Measurements from ENCODE around the gene LETM1. TPM values are rescaled to one million over a fixed set of nuclear protein-coding genes. Genes with fewer than 3 reads are reported as not detected.

LETM1 gene
- total and polyA plus RNA-seq, 4 donors, result 6.8 to 25.6 (median 18.9) TPM

DNA sequence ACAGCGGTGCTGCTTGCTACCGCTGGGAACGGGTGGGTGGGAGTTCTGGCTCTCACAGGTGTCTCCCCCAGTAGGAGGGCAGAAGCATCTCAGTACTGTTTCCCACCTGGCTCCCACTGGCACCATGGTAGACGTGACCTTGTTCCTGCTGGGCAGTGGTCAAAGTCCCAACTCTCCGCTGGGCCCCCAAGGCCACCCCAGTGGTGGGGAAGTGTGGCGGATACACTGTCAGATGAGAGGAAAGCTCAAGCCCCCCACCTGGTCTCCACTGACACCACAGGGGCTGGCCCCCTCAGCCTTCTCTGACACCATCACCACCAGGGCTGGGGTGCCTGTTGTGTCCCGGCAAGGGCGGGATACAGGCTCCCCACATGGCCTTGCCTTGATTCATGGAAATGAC is 24.6 kb downstream of the LETM1 start:
- DNase-seq, result no peak
- no peak for ATAC-seq (ENCODE audit: low FRiP score)
- no peak overlapping the region for H3K4me3 ChIP-seq (ENCODE audit: low read length in 2 of 2)
- no peaks in the 10 kb centered on the region for H3K4me1 ChIP-seq (ENCODE audit: control insufficient read depth in 1 of 2, insufficient read depth in 2 of 2, low read length in 2 of 2)
- peaks cover 7 to 18% of the 10 kb centered on the region in 2 donors for H3K36me3 ChIP-seq (ENCODE audit: control insufficient read depth in 1 of 2, insufficient read depth in 2 of 2, low read length in 1 of 2)
- intact Hi-C loops (cut with DNase I), result no loop called here
- no peaks in the 10 kb centered on the region for H3K9me3 ChIP-seq (ENCODE audit: control insufficient read depth, low read length)
- 94 to 97% methylated on average over 8 of the region's 8 CpGs for WGBS, 2 donors
- H3K27me3 ChIP-seq (ENCODE audit: control insufficient read depth in 1 of 2, insufficient read depth in 2 of 2, low read length in 1 of 2), result no peaks in the 10 kb centered on the region
- H3K27ac ChIP-seq (ENCODE audit: low read depth in 1 of 2, low read length in 2 of 2), result no peak overlapping the region

DNA sequence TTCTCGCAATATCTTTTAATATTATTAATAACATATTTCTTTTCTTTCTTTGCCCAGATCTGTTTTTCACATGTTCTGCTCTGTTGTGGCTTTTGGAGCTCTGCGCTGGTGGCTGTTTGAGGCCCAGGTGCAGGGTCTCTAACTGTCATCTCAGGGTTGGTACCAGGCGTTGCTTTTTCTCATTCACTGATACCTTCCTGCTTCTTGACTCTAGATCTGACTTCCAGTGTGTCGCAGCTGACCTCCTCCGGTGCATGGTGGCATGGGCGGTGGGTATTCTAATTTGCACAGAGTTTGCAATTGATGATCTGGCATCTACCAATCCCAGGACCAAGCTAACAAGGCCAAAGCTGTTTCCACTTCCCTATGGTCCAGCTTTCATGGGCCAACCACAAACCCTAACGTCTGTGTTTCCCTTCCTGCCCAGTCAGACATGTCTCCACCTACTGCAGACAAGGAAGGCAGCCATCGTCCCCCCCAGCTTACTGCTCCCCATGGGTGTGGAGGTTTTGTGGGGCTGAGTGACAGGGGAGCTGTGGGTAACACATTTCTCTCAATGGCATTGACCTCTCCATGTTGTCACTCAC is 25.2 kb downstream of the LETM1 start:
- Histone ChIP-seq H3K36me3 (ENCODE audit: control insufficient read depth in 1 of 2, insufficient read depth in 2 of 2, low read length in 1 of 2) (peaks cover 7 to 20% of the 10 kb centered on the region in 2 donors), H3K4me1 (ENCODE audit: control insufficient read depth in 1 of 2, insufficient read depth in 2 of 2, low read length in 2 of 2) (no peaks in the 10 kb centered on the region)
- DNase-seq, result no peak

DNA sequence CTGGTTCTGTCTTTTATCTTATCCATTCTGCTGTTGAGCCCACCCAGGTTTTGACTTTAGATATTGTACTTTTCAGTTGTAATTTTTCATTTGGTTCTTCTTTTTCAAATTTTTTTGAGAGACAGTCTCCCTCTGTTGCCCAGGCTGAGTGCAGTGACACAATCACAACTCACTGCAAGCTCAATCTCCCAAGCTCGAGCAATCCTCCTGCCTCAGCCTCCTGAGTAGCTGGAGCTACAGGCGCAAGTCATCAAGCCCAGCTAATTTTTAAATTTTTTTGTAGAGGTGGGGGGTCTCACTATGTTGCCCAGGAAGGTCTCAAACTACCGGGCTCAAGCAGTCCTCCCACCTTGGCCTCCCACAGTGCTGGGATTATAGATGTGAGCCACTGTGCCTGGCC is 25.7 kb downstream of the LETM1 start:
- ATAC-seq (ENCODE audit: low FRiP score) (no peak), DNase-seq (no peak)
- Histone ChIP-seq H3K27ac (ENCODE audit: low read depth in 1 of 2, low read length in 2 of 2) (no peak overlapping the region), H3K36me3 (ENCODE audit: control insufficient read depth in 1 of 2, insufficient read depth in 2 of 2, low read length in 1 of 2) (peaks cover 7 to 21% of the 10 kb centered on the region in 2 donors), H3K27me3 (ENCODE audit: control insufficient read depth in 1 of 2, insufficient read depth in 2 of 2, low read length in 1 of 2) (no peaks in the 10 kb centered on the region), H3K4me1 (ENCODE audit: control insufficient read depth in 1 of 2, insufficient read depth in 2 of 2, low read length in 2 of 2) (no peaks in the 10 kb centered on the region), H3K4me3 (ENCODE audit: low read length in 2 of 2) (no peak overlapping the region), H3K9me3 (ENCODE audit: control insufficient read depth, low read length) (no peaks in the 10 kb centered on the region)
- intact Hi-C loops (cut with DNase I), result no loop called here
- WGBS, 2 donors, result 95% methylated on average over 3 of the region's 3 CpGs

More for the DNA sequence above, 25.2 kb downstream of the LETM1 start:
- Histone ChIP-seq H3K9me3 (ENCODE audit: control insufficient read depth, low read length) (no peaks in the 10 kb centered on the region), H3K27me3 (ENCODE audit: control insufficient read depth in 1 of 2, insufficient read depth in 2 of 2, low read length in 1 of 2) (no peaks in the 10 kb centered on the region), H3K4me3 (ENCODE audit: low read length in 2 of 2) (no peak overlapping the region), H3K27ac (ENCODE audit: low read depth in 1 of 2, low read length in 2 of 2) (no peak overlapping the region)
- intact Hi-C loops (cut with DNase I), result no loop called here
- 87 to 90% methylated on average over 8 of the region's 8 CpGs for WGBS, 2 donors
- no peak for ATAC-seq (ENCODE audit: low FRiP score)

DNA sequence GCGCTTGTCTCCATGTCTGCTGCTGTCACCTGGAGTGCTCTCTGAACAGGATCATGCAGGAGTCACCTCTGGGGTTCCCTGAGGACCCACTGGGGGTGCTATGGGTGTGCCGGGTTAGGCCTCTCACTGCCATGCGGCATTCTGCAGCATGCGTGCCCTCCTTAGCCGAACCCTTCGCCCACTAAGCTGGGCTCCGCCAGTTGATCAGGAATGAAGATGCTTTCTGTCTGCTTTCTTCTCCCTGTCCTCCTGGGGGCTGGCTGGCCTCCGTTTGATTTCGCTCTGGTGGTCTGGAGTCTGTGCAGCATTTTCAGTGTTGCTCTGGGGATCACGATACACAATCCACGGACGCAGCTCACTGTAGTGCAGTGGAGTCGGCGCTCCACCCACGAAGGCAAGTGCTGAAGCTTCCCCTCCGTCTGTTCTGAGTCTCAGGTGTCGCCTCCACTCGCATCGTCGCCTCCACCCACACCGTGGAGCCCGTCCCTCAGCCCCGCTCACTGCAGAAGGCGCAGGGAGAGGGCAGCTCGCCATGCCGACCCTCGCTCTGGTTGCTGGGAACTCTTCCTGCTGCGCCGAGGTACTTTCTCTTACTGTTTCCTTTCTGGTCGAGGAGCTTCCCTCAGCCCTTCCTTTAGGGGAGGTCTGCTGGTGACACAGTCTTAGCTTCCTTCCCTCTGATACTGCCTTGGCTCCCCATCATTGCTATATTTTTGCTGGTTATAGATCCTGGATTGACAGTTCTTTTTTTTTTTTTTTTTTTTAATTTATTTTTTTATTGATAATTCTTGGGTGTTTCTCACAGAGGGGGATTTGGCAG is 29.2 kb downstream of the LETM1 start:
- no peaks in the 10 kb centered on the region for H3K9me3 ChIP-seq (ENCODE audit: control insufficient read depth, low read length)
- no peaks in the 10 kb centered on the region for H3K4me1 ChIP-seq (ENCODE audit: control insufficient read depth in 1 of 2, insufficient read depth in 2 of 2, low read length in 2 of 2)
- DNase-seq, result no peak
- intact Hi-C loops (cut with DNase I), result no loop called here
- no peak overlapping the region for H3K27ac ChIP-seq (ENCODE audit: low read depth in 1 of 2, low read length in 2 of 2)
- H3K4me3 ChIP-seq (ENCODE audit: low read length in 2 of 2), result no peak overlapping the region
- 91 to 93% methylated on average over 30 of the region's 30 CpGs for WGBS, 2 donors
- peaks cover 11 to 15% of the 10 kb centered on the region in 2 donors for H3K36me3 ChIP-seq (ENCODE audit: control insufficient read depth in 1 of 2, insufficient read depth in 2 of 2, low read length in 1 of 2)
- no peak for ATAC-seq (ENCODE audit: low FRiP score)
- no peaks in the 10 kb centered on the region for H3K27me3 ChIP-seq (ENCODE audit: control insufficient read depth in 1 of 2, insufficient read depth in 2 of 2, low read length in 1 of 2)

DNA sequence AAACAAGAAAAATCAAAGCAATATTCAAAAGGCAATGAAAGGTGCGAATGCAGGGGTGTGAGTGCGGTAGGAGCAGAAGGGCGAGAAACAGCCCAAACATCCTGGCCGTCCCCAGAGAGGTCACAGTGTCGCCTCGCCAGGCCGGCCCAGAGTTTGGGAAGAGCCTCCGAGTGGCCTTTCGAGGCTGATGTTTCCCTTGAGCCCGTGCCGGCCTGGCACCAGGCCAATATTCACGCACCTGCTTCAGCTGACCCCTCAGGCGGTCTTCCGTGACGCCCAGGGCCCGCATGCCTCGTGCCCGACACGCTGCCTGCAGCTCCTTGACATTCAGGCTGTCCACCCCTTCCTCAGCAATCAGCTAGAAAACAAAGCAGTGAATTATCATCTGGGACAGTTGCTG is 30.6 kb downstream of the LETM1 start:
- Histone ChIP-seq H3K27ac (ENCODE audit: low read depth in 1 of 2, low read length in 2 of 2) (no peak overlapping the region), H3K4me1 (ENCODE audit: control insufficient read depth in 1 of 2, insufficient read depth in 2 of 2, low read length in 2 of 2) (no peaks in the 10 kb centered on the region), H3K4me3 (ENCODE audit: low read length in 2 of 2) (no peak overlapping the region), H3K27me3 (ENCODE audit: control insufficient read depth in 1 of 2, insufficient read depth in 2 of 2, low read length in 1 of 2) (no peaks in the 10 kb centered on the region), H3K36me3 (ENCODE audit: control insufficient read depth in 1 of 2, insufficient read depth in 2 of 2, low read length in 1 of 2) (peaks cover 4 to 8% of the 10 kb centered on the region in 2 donors), H3K9me3 (ENCODE audit: control insufficient read depth, low read length) (no peaks in the 10 kb centered on the region)
- intact Hi-C loops (cut with DNase I), result no loop called here
- ATAC-seq (ENCODE audit: low FRiP score), result no peak
- no peak for DNase-seq
- 77 to 79% methylated on average over 19 of the region's 19 CpGs for WGBS, 2 donors

DNA sequence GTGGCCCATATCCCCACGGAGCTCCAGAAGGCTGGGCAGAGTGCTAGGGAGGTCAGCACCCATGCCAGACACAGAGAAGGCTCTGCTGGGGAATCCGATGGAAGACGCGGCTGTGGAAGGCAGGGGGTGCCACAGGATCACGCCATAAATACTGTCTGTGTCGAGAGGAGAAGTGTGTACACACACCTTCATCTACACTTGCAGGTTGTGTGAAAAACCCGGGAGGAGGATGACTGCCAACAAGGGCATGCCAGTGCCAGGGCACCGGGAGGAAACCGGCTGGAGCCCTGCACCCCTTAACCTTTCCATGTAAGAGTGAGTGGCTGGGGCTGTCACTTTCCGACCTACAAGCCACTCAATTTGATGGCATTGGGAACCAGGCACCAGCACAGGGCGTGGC is 31.2 kb downstream of the LETM1 start:
- ATAC-seq (ENCODE audit: low FRiP score) (no peak), DNase-seq (no peak)
- peaks cover 4 to 8% of the 10 kb centered on the region in 2 donors for H3K36me3 ChIP-seq (ENCODE audit: control insufficient read depth in 1 of 2, insufficient read depth in 2 of 2, low read length in 1 of 2)
- no peak overlapping the region for H3K4me3 ChIP-seq (ENCODE audit: low read length in 2 of 2)
- H3K4me1 ChIP-seq (ENCODE audit: control insufficient read depth in 1 of 2, insufficient read depth in 2 of 2, low read length in 2 of 2), result no peaks in the 10 kb centered on the region
- H3K27me3 ChIP-seq (ENCODE audit: control insufficient read depth in 1 of 2, insufficient read depth in 2 of 2, low read length in 1 of 2), result no peaks in the 10 kb centered on the region
- intact Hi-C loops (cut with DNase I), result no loop called here
- WGBS, 2 donors, result 84 to 87% methylated on average over 11 of the region's 11 CpGs
- H3K27ac ChIP-seq (ENCODE audit: low read depth in 1 of 2, low read length in 2 of 2), result no peak overlapping the region
- H3K9me3 ChIP-seq (ENCODE audit: control insufficient read depth, low read length), result no peaks in the 10 kb centered on the region

DNA sequence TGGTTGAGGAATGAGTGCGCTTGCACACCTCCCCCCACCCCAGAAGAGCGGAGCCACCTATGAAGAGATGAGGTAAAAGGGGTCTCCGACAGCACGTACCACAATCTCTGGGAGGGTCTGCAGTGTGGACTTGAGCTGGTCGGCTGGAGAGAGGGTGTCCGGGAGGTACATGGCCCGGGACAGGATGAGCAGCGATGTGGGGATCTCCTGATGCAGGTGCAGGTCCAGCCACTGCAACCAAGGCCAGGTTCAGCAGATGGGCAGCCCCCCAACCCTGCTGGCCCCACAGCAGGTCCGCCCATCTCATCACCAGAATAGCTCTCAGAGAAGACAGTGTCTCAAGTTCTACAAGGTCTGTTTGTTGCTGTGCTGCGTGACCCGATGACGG is 32.4 kb downstream of the LETM1 start:
- intact Hi-C loops (cut with DNase I), result no loop called here
- Histone ChIP-seq H3K9me3 (ENCODE audit: control insufficient read depth, low read length) (no peaks in the 10 kb centered on the region), H3K27me3 (ENCODE audit: control insufficient read depth in 1 of 2, insufficient read depth in 2 of 2, low read length in 1 of 2) (no peaks in the 10 kb centered on the region), H3K36me3 (ENCODE audit: control insufficient read depth in 1 of 2, insufficient read depth in 2 of 2, low read length in 1 of 2) (peaks cover 4 to 8% of the 10 kb centered on the region in 2 donors), H3K4me3 (ENCODE audit: low read length in 2 of 2) (no peak overlapping the region), H3K27ac (ENCODE audit: low read depth in 1 of 2, low read length in 2 of 2) (no peak overlapping the region), H3K4me1 (ENCODE audit: control insufficient read depth in 1 of 2, insufficient read depth in 2 of 2, low read length in 2 of 2) (no peaks in the 10 kb centered on the region)
- DNase-seq (no peak), ATAC-seq (ENCODE audit: low FRiP score) (no peak)
- WGBS, 2 donors, result 93 to 95% methylated on average over 12 of the region's 12 CpGs

DNA sequence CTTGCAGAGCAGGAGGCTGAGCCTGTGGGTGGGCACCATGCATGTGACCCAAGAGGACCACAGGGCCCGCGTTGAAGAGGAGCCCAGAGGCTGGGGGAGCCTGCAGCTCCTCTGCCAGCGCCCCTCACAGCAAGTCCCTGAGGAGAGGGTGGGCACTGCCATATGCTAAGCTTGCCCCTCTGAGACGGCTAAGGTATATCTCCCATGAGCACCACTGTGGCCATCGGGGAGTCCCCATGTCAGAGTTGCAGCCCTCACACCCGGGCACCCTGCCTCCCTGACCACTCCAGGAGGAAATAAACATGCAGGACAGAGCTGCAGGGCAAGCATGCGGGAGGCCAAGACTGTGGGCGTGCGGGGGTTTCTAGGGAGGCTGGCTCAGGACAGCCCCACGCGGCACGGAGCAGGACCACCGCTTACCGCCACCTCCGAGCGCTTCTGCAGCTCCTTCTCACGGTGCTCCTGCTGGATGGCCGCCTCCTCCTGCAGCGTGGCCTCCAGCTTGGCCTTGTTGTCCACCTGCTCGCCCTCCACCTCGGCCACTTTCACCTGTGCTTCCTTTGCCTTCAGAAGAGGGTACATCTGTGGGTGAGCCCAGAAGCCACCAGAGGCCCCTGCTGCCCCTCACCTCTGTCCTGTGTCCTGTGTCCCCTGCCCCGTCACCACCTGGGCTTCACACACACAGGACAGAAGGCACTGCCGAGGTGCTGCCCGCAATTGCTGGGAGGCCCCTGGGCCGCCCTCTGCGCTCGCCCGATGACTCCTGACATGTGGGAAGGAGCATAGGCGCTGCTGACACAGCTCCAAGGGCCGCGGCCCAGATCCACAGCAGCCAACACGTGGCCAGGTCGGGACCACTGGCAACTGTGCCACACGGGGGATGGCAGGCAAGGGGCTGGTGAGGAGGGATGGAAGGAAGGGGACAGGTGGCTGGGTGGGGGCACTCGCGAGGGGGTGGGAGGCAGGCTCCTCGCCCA is 33.1 kb downstream of the LETM1 start:
- H3K4me1 ChIP-seq (ENCODE audit: control insufficient read depth in 1 of 2, insufficient read depth in 2 of 2, low read length in 2 of 2), result no peaks in the 10 kb centered on the region
- DNase-seq (no peak), ATAC-seq (ENCODE audit: low FRiP score) (no peak)
- no peaks in the 10 kb centered on the region for H3K9me3 ChIP-seq (ENCODE audit: control insufficient read depth, low read length)
- WGBS, 2 donors, result 92 to 93% methylated on average over 37 of the region's 37 CpGs
- H3K4me3 ChIP-seq (ENCODE audit: low read length in 2 of 2), result no peak overlapping the region
- no peaks in the 10 kb centered on the region for H3K27me3 ChIP-seq (ENCODE audit: control insufficient read depth in 1 of 2, insufficient read depth in 2 of 2, low read length in 1 of 2)
- no peak overlapping the region for H3K27ac ChIP-seq (ENCODE audit: low read depth in 1 of 2, low read length in 2 of 2)
- intact Hi-C loops (cut with DNase I), result no loop called here
- peaks cover 4 to 8% of the 10 kb centered on the region in 2 donors for H3K36me3 ChIP-seq (ENCODE audit: control insufficient read depth in 1 of 2, insufficient read depth in 2 of 2, low read length in 1 of 2)
